Activated B cell treated with CpG ODN at 0.5 μM for 24 hours (primary cell): Measurements from ENCODE around the gene NPR2. TPM values are rescaled to one million over a fixed set of nuclear protein-coding genes. Genes with fewer than 3 reads are reported as not detected.

Experiments used
- ATAC-seq: fragments of 200-7000 bp; cut with Tn5 transposase; one replicate; pipeline ENCODE4 v1.10.0; 2021; ENCODE audit warnings: low read depth, mild to moderate bottlenecking, moderate library complexity
- CTCF ChIA-PET: fragments of 350-600 bp; sonication (Branson Sonifier 250); formaldehyde crosslinking; loops from one replicate; lab custom pipeline; 2021; ENCODE audit warnings: antibody characterized with exemption; lab: Charles Lee
- POLR2A ChIA-PET: fragments of 350-600 bp; sonication (Branson Sonifier 250); formaldehyde crosslinking; loops from one replicate; lab custom pipeline; 2021; ENCODE audit warnings: antibody characterized with exemption; lab: Charles Lee
- DNase-seq: peaks from one replicate; pipeline ENCODE4 v3.0.0; 2022
- H3K27ac Mint-ChIP-seq: one replicate; pipeline ENCODE4 v1.8.0; 2020; ENCODE audit warnings: mixed read lengths
- H3K27me3 Mint-ChIP-seq: one replicate; pipeline ENCODE4 v1.8.0; 2021; ENCODE audit warnings: mixed read lengths
- H3K36me3 Mint-ChIP-seq: one replicate; pipeline ENCODE4 v1.8.0; 2021; ENCODE audit warnings: low read depth, mixed read lengths
- H3K4me1 Mint-ChIP-seq: one replicate; pipeline ENCODE4 v1.8.0; 2021; ENCODE audit warnings: mixed read lengths
- H3K4me3 Mint-ChIP-seq: one replicate; pipeline ENCODE4 v1.8.0; 2020; ENCODE audit warnings: mild to moderate bottlenecking, mixed read lengths
- H3K9me3 Mint-ChIP-seq: one replicate; pipeline ENCODE4 v1.8.0; 2020; ENCODE audit warnings: mixed read lengths
- intact Hi-C: fragments of 100-400 bp; cut with micrococcal nuclease; formaldehyde crosslinking; loops from one replicate; pipeline ENCODE4 v1.15.1; 2024
- total RNA-seq: library from RNA; stranded (reverse); gene quantifications from 2 replicates; pipeline ENCODE4 v1.2.3, GENCODE V29; 2022
- TF ChIP-seq, protein P1 (sequence below): fragments of 200-600 bp; IDR thresholded peaks from one replicate; pipeline ENCODE4 v1.8.0; 2022; ENCODE audit warnings: antibody characterized with exemption, mild to moderate bottlenecking

The NPR2 gene
- total RNA-seq, 1 donor from 2014 or later, result 4.6 TPM

DNA sequence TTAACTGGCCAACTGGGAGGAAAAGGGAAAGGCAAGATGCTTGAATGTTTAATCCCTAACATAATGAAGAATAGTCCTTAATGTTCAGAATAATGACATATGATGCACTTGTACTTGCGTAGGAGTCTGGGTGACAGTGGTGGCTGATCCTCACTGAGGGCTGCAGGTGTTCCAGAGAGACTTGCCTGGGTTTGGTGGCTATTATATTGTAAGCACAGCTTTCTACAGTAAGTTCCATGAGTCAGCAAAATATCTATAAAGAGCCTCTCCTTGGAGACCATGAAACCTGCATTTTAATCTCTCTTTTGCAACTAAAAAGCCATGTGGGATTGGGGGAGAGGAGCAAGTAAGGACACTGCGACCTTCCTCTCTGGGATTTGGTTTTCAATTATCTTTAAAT, 1.9 kb upstream of the NPR2 start:
- Mint-ChIP-seq H3K9me3 (no peaks in the 10 kb centered on the region), H3K4me1 (peaks cover 10% of the 10 kb centered on the region), H3K27me3 (peaks cover 5% of the 10 kb centered on the region), H3K27ac (no peak overlapping the region), H3K36me3 (peaks cover 33% of the 10 kb centered on the region), H3K4me3 (no peak overlapping the region)
- DNase-seq (no peak), ATAC-seq (no peak)
- ChIA-PET CTCF (interaction anchor here (0.7 to 3.6 kb wide), 30 partner anchors 9 to 186 kb away, joined by 3 to 112 read pairs (median 5); partner anchors contain the start of genes GBA2, HINT2, RGP1 and SPAG8), POLR2A (interaction anchor here (0.6 to 1.3 kb wide), 3 partner anchors 33 to 139 kb away, joined by 4 to 6 read pairs (median 4); partner anchors contain the start of gene SIT1)
- intact Hi-C loops, result no loop called here
- TF ChIP-seq, protein P1, sequence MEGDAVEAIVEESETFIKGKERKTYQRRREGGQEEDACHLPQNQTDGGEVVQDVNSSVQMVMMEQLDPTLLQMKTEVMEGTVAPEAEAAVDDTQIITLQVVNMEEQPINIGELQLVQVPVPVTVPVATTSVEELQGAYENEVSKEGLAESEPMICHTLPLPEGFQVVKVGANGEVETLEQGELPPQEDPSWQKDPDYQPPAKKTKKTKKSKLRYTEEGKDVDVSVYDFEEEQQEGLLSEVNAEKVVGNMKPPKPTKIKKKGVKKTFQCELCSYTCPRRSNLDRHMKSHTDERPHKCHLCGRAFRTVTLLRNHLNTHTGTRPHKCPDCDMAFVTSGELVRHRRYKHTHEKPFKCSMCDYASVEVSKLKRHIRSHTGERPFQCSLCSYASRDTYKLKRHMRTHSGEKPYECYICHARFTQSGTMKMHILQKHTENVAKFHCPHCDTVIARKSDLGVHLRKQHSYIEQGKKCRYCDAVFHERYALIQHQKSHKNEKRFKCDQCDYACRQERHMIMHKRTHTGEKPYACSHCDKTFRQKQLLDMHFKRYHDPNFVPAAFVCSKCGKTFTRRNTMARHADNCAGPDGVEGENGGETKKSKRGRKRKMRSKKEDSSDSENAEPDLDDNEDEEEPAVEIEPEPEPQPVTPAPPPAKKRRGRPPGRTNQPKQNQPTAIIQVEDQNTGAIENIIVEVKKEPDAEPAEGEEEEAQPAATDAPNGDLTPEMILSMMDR, result no peak

- DNase-seq (no peak), ATAC-seq (no peak)
- Mint-ChIP-seq H3K27me3 (peaks cover 5% of the 10 kb centered on the region), H3K4me3 (no peak overlapping the region), H3K36me3 (peaks cover 30% of the 10 kb centered on the region), H3K4me1 (peaks cover 10% of the 10 kb centered on the region), H3K27ac (no peak overlapping the region), H3K9me3 (no peaks in the 10 kb centered on the region)
- TF ChIP-seq, protein P1, result no peak
- POLR2A ChIA-PET, result interaction anchor here (0.6 to 1.3 kb wide), 5 partner anchors 26 to 139 kb away, joined by 3 to 6 read pairs (median 4); partner anchors contain the start of gene SIT1
- CTCF ChIA-PET, result interaction anchor here (0.7 to 3.6 kb wide), 30 partner anchors 9 to 186 kb away, joined by 3 to 112 read pairs (median 5); partner anchors contain the start of genes GBA2, HINT2, RGP1 and SPAG8
- intact Hi-C loops, result loop anchor here (1.0 to 2.0 kb wide), 5 partner anchors 22 to 155 kb away; partner anchors contain the start of gene SPAG8
Observed at GRCh38 chr9:35790025-35790384, 1.4 kb upstream of the NPR2 start.

GRCh38 chr9:35790385-35791296, 750 bp upstream of the NPR2 start:
- peak overlapping the region; percentile 58 for H3K4me3 Mint-ChIP-seq
- DNase-seq (no peak), ATAC-seq (peak; percentile 92)
- POLR2A ChIA-PET, result interaction anchor here (0.6 to 1.3 kb wide), 5 partner anchors 25 to 140 kb away, joined by 3 to 6 read pairs (median 4); partner anchors contain the start of gene SIT1
- H3K27me3 Mint-ChIP-seq, result peaks cover 5% of the 10 kb centered on the region
- TF ChIP-seq, protein P1, result no peak
- CTCF ChIA-PET, result interaction anchor here (0.5 to 3.6 kb wide), 33 partner anchors 10 to 187 kb away, joined by 3 to 112 read pairs (median 4); partner anchors contain the start of genes FAM221B, GBA2, HINT2 and RGP1
- H3K9me3 Mint-ChIP-seq, result no peaks in the 10 kb centered on the region
- peaks cover 27% of the 10 kb centered on the region for H3K36me3 Mint-ChIP-seq
- H3K4me1 Mint-ChIP-seq, result peaks cover 10% of the 10 kb centered on the region
- H3K27ac Mint-ChIP-seq, result no peak overlapping the region
- intact Hi-C loops, result loop anchor here (1.0 to 2.0 kb wide), 5 partner anchors 22 to 155 kb away; partner anchors contain the start of gene SPAG8

- no peak overlapping the region for H3K27ac Mint-ChIP-seq
- H3K4me1 Mint-ChIP-seq, result peaks cover 10% of the 10 kb centered on the region
- peaks cover 5% of the 10 kb centered on the region for H3K27me3 Mint-ChIP-seq
- peaks cover 16% of the 10 kb centered on the region for H3K36me3 Mint-ChIP-seq
- intact Hi-C loops, result no loop called here
- no peak for DNase-seq
- TF ChIP-seq, protein P1, result no peak
- POLR2A ChIA-PET, result no interaction called here
- CTCF ChIA-PET, result interaction anchor here (0.9 to 2.7 kb wide), 3 partner anchors 34 to 90 kb away, joined by 4 to 28 read pairs (median 5); no protein-coding TSS in a partner anchor
- no peaks in the 10 kb centered on the region for H3K9me3 Mint-ChIP-seq
- ATAC-seq, result no peak
- H3K4me3 Mint-ChIP-seq, result no peak overlapping the region
Observed at GRCh38 chr9:35792024-35792813, 828 bp downstream of the NPR2 start.
